ENCODE measurements around the gene CCL14.
"Not testable (repeated sequence)": the region's sequence is repeated elsewhere in the genome, so short reads cannot be mapped to it uniquely, and the experiment has no call there.

Gene CCL14

DNA sequence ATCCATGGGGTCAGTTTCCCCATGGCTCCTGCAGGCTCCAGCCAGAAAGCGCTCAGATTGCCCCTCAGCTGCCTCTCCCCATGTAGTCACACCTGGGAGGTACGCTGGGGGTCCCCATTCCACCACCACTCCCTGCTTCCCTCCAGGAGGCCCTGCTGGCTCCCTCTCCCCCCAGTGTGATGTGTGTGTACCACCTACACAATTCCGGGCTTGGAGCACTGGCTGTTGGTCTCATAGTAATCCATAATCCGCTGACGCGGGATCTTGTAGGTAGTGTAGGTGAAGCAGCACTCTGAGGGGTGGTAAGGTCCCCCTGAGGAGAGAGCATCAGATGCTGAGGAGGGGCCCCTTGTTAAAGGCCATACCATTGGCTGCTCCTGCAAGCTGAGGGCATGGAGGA, 2.4 kb downstream of the CCL14 start:
- no peak for DNase-seq

DNA sequence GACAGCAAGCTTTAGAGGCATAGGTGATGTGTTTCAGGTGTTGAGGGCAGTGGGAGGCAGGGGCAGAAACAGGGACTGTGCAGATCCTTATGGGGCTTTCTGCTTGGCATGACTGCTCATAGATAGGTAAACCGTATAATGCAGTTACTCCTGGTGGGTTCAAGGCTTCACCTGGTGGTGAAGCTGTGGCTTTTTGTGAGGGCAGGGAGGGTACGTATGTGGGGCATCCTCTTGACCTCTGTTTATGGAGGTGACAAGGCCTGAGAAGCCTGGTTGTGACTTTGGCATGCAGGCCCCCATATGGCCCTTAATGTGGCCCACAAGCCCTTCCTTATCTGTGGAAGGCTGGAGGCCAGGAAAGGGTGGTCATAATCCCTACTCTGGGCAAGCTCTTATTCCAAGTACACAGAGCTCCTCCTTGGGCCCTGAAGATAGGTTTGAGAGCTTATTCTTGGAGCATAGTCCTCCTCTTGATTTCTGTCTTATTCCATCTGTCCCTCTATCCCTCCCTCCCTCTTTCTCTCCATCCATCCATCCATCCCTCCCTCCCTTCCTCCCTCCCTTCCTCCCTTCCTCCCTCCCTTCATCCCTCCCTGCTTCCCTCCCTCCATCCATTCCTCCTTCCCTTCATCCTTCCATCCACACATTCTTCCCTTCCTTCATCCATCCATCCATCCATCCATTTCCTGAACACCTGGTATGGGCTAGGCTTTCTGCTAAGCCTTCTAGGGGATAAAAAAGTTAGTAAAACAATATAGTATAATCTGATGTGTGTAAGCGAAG, 3.9 kb downstream of the CCL14 start:
- DNase-seq = no peak

DNA sequence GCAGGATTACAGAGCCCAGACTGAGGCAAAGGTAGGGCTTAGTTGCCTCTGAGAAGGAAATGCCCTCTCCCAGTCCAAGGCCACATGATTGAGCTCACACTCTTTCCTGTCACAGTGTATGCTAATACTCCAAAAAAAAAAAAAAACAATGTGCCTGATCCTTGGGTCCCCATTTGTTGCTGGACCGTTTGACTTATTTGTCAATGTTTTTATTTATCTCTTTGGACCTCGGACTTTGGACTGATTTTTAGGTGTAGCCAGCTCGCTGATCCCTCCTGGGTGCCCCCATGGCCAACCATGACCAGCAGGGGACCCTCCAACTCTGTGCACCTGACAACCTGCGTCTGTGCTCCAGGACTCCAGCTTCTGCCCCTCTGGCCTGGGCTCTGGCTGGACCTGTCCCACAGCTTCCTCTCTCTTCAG, 4.6 kb downstream of the CCL14 start:
- no peak for DNase-seq

DNA sequence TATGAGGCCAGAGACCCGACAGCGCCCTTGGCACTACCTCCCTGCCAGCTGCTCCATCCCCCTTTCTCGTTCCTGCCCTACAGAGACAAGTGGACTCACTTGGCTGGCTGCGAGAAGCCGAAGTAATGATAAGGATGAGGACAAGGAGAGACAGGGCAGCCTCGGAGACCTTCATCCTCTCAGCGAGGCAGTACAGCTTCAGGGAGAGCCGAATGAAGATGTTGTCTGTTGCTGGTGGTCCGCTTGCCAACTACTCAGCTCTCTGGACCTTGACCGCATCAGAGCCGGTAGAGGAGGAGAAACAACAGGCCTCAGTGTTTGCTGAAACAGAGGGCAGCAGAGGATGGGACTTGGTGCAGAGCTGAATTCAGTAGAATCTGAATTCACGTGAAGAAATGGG, 5.3 kb downstream of the CCL14 start, which contains the start of gene CCL16:
CCL16 (minus strand) TSS at position 252 of the 400 bp plus-strand sequence; CDS start at position 175, 77 bp downstream.
- no peak for DNase-seq

DNA sequence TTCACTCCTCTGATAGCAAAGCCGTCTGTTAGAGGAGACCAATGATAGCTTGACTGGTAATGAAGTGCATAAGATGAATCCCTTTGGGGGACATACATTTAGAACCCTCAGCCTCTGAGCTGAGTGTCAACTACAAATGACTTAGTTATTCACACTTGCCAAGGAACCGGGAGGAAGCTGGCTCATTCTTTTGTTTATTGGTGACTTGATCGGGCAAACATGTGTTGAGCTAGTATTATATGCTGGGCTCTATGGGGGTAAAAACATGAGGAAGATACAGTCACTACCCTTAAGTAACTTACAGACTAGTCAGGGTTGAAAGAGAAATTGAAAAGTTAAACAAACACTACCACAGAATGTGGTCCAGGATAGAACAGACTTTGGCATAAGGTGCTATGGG, 8.2 kb downstream of the CCL14 start:
- no peak for DNase-seq

DNA sequence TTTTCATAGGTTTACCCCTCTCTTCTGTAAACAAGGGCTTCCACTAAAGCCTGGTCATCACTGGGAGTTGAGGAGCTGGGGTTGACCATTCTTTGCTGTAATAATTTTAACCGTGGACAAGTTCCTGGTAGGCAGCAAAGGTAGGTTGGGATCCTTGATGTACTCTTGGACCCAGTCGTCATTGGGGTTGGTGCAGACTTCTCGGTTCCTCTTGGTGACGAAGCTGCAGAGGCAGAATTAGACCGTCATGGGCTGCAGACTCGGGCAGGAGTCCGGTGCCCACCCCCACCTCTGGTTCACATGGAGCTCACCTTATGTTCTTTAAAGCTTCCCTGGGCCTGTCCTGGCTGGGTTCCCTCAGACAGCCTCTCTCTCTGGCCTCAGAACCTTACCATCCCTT, 9.0 kb downstream of the CCL14 start:
- no peak for DNase-seq

DNA sequence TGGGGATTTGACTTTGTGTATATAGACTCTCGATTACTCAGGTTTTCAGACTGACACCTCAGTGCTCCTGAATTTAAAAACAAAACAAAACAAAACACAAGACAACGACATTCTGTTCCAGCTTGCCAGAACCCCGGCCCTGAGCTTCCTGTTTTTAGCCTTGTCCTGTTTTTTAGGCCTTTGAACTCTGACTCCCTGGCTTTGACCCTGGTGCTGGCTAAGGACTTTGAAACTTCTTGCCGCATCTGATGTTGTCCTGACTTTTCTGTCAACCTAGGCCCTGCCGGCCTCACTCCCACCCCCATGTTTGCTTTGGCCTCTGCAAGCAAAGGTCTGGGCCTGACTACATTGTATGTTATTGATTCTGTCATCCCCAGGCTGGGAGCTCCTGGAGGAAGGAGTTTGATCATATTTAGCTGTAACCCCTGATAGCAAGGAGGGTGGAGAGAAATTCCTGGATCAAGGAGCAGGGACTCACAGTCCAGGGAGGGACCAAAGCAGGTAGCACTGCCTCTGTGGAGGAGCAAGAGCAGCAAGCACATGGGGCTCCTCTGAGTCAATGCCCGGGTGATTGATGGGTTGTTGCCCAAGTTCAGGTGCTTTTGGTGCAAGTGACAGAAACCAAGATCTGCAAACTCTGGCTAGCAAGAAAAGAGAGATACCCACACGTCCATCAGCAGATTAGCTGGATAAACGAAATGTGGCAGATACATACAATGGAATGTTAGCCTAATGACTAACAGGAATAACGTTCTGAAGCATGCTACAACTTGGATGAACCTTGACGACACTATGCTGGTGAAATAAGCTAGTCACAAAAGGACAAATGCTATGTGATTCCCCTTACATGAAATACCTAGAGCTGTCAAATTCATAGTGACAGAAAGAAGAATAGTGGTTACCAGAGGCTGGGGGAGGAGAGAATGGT, 12.9 kb downstream of the CCL14 start:
- no peak for DNase-seq

DNA sequence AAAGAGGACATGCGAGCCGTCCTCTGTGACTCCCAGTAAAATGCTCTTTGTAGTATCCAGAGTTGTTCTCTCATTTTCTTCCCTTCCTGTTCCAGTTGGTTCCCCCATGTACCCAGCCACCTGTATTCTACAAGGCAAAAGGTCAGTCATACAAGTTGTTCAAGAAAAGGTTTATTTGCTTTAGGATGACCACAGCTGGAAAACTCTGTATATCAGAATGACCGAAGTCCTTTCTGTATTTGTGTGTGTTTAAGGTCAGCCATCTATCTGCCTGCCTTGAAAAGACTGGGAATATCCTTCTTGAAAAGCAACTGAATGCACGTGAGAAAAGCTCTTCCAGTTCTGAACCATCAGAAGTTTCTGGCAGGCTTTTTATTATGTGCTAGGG, 13.6 kb downstream of the CCL14 start:
- DNase-seq = no peak

DNA sequence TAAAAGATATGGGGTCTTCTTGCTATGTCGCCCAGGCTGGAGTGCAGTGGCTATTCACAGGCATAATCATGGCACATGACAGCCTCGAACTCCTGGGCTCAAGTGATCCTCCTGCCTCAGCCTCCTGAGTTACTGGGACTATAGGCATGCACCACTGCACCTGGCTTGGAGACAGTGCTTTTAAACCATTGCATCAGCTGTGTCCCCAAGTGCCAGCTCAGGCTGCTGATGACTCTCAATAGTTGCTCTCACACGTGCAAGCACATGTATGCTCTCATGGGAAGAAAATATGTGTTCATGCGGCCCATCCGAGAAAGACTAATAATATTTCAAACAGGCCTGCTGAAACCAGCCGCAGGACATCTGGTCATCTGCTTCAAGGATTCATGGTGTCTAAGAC, 14.0 kb downstream of the CCL14 start:
- no peak for DNase-seq

DNA sequence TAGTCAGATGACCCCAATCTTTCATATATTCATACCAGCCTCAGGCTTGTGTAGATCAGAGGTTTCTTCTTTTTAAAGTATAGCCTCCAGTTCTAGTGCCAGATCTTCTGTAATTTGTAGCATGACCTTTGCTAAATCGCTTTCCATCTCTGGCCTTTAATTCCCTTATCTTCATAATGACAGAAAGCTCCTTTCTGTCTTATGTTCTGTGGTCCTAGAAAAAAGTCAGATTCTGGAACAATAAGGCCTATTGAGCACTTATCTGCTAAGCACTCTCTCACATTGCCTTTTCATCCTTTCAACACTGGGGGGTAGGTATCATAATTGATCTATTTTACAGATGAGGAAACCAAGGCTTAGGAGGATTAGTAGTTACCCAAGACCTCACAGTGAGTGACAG, 14.5 kb downstream of the CCL14 start:
- no peak for DNase-seq

DNA sequence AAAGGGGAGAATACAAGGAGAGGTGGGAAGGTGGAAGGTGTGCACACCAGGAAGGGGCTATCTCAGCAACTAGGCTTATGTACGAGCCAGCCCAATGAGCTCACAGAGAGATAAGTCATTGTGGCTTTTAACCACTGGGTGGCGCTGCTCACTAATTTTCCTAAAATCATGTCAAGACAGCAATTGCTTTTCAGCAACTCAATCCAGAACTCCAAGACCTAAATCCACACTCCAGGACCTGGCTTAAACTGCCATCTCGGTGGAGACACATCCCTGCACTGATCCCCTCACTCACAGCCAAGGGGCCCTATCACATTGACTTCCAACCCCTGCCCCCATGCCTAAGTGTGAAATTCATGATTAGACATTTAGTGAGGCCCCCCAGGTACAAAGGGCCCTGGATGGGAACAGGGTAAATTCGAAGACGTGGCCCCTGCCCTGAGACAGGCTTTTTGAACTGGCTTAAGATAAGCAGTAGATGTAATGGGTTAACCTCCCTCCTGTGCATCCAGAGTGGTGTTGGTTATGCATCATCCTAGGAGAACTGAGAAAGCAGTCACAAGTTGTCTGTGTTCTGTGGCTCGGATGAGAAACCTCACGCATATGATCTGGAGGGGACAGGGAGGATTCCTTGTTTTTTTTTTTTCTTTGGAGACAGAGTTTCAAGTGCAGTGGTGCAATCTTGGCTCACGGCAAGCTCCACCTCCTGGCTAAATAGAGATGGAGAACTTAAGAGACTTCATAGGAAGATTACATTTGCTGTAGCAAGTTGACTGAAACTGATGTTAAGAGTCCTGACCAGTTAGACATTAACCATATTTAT, 16.8 kb downstream of the CCL14 start:
- DNase-seq = peak; percentile 39

DNA sequence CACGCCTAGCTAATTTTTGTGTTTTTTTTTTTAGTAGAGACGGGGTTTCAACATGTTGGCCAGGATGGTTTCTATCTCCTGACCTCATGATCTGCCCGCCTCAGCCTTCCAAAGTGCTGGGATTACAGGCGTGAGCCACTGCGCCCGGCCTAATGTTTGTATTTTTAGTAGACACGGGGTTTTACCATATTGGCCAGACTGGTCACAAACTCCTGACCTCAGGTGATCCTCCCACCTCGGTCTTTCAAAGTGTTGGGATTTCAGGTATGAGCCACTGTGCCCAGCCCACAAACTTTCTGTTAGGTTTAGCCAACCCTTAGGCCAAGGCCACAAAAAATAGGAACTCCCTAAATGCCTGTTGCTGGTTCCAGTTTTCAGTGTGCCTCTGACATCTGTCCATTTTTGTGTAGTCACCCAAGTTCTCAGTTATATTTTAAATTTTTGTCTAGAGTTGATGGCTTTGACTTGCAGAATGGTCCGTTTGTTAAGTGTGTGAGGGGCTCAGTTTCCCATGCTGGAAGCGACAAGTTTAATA, 17.9 kb downstream of the CCL14 start:
- DNase-seq = no peak

DNA sequence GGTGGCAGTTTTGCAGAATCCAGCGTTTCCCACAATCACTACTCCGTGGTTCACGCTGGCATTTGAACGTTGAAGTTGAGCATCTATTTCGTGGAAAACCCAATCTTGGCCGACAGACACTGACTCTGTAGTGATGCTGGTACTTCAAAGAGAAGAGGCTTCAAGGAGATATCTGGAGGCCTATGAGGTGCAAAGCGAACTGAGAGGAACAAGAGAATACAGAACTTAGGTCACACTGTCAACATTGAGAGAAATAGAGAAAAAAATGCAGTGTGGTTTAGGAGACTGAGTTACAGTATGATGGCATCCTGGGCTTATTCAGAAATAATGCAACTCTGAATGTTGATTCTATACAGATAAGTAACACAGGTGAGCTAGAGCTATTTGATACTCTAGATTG, 21.3 kb downstream of the CCL14 start:
- DNase-seq = no peak

DNA sequence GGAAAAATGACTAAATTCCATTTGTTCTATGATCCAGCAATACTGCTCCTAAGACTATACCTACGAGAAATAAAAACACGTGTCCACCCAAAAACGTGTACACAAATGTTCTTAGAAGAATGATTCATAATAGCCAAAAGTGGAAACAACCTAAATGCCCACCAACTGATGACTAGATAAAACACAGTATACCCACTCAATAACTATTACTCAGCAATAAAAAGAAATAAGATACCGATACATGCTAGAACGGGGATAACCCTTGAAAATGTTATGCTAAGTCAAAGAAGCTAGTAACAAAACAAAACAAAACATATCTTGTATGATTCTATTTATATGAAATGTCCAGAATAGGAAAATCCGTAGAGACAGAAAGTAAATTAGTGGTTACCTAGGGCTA, 22.9 kb downstream of the CCL14 start:
- DNase-seq = no peak

DNA sequence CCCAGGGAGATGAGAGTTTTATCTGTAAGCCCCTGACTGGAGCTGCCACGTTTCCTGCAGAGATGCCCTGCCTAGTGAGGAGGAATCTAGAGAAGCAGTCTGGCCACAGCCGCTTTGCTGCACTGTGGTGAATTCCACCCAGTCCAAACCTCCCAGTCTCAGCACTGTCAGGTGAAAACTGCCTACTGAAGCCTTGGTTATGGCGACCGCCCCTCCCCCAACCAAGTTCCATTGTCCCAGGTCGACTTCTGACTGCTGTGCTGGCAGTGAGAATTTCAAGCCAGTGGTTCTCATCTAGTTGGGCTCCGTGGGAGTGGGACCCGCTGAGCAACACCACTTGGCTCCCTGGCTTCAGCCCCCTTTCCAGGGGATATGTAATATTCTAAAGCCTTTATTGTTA, 32.8 kb downstream of the CCL14 start:
- no peak for DNase-seq

DNA sequence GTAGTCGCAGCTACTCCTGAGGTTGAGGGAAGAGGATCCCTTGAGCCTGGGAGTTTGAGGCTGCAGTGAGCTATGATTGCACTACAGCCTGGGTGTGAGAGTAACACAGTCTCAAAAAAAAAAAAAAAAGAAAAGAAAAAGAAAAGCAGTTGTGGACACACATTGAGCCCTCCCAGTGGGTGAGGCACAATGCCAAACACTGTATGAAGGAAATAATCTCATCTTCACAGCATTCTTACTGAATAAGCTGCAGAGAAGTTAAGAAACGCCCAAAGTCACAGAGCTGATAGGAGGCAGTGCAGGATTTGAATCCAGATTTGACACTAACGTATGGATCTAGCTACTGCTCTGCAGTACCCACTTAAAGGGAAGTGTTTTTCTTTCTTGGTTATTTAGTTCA, 37.1 kb downstream of the CCL14 start:
- DNase-seq = no peak

DNA sequence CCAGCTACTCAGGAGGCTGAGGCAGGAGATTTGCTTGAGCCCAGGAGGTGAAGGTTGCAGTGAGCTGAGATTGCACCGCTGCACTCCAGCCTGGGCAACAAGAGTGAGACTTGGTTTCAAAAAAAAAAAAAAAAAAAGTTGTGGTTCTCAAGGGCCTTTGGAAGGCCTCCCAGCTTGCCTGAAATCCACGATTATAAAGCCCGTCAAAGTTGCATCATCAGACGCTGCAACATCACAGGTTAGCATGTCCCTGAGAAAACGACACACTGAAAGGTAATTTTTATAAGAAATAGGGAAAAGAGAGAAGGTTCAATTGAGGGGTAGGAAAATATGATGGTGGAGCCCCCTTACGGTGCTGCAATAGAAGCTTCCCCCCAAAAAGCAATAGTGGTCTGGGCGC, 38.4 kb downstream of the CCL14 start:
- DNase-seq = no peak

DNA sequence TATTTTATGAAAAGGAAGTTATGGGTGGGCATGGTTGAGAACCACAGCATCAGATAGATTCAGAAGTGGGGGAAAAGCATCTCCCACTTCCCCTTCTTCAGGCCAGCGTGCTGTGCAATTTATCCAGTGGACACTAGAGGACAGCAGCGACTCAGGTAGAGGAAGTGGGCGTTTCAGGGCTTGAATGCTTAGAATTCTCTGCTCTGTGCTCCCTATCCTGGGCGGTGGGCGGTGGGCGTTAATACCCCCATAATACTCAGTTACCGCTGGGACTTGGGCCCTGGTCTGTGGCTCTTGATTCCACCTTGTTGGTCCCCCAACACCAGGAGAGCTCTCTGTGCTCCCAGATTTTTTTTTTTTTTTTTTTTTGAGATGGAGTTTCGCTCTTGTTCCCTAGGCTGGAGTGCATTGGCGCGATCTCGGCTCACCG, 39.4 kb downstream of the CCL14 start:
- peak; percentile 4 for DNase-seq

DNA sequence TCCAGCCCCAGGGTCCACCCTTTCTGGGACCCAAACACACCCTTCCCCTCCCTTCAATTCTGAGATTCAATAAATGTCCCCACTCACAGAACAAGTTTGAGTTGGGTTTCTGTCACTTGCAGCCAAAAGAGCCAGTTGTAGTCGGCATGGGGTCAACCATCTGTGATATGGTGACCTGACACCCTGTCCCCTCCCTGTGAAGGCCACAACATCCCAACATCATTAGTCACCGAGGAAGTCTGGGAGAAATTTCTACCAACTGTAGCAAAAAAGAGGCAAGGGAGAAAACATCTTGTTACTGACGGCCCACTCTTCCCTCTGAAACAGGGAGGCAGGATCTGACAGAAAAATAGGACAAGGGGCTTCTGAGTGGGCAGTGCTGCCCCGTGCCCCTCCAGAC, 42.4 kb downstream of the CCL14 start:
- no peak for DNase-seq

DNA sequence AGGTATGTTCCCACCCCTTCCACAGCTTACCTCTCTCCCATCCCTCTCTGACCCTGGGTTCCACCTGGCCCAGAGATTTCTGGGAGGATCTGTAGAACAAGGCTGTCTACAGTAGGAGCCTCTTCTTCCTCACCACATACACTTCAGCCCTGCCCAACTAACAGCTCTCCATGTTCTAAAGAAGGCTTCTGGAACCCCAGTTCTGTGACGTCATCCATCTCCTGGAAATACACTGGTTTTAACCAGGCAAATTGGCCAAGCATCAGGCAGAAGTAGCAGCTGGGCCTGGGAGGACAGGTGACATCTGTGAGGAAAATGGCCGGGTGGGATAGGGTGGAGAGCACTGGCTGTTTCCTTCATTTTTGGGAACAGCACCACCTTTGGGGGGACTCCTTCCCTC, 43.0 kb downstream of the CCL14 start, which contains the start of gene LYZL6:
LYZL6 (minus strand) TSS at position 177 of the 400 bp plus-strand sequence. CDS start 4,357 bp downstream, outside the sequence.
- DNase-seq = no peak

DNA sequence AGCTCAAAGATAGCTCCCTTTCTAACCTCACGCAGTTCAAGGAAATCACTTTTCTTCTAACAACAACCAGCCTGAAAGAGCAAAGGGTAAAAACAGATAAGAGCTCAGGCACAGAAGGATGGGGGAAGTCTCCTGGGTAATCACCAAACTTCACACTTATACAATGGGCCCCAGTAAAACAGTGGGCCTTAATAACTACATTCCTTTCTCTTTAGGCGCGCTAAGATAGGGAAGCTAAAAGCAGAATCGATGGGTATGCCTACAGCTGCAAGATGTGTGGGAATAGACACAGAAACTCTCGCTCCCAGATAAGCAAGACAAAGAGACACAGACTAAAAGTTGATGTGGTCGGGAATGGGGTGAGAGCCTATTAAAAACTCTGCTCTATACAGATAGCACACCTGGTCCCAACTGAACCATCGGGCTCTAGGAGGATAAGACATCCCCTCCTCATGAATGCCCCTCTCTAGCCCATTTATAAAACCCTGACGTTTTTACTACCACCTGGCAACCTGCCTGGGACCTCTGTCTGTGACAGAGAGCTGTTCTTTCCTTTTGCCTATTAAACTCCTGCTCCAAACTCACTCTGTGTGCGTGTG, 43.8 kb downstream of the CCL14 start:
- no peak for DNase-seq

DNA sequence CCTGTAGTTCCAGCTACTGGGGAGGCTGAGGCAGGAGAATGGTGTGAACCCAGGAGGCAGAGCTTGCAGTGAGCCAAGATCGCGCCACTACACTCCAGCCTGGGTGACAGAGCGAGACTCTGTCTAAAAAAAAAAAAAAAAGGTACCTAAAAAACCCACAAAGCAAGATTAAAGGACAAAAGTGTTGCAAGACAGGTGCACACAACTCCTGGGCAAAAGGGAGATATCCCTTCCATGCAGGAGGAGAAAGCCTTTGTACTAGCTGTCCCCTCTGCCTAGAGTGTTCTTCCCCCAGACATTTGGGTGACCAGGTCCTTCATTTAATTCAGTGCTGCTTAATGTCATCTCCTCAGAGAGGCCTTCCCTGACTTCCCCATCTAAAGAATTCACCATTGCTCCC, 48.0 kb downstream of the CCL14 start:
- DNase-seq = not testable (repeated sequence)

Data from central memory CD4-positive, alpha-beta T cell (primary cell).